ENCODE measurements around the gene RPS4Y1. TPM values are rescaled to one million over a fixed set of nuclear protein-coding genes. Genes with fewer than 3 reads are reported as not detected.
"Not testable (repeated sequence)": the region's sequence is repeated elsewhere in the genome, so short reads cannot be mapped to it uniquely, and the experiment has no call there.

The RPS4Y1 gene
- polyA plus RNA-seq, 1 of the 3 experiments (the other 2 are of a cell fraction) = not detected

DNA sequence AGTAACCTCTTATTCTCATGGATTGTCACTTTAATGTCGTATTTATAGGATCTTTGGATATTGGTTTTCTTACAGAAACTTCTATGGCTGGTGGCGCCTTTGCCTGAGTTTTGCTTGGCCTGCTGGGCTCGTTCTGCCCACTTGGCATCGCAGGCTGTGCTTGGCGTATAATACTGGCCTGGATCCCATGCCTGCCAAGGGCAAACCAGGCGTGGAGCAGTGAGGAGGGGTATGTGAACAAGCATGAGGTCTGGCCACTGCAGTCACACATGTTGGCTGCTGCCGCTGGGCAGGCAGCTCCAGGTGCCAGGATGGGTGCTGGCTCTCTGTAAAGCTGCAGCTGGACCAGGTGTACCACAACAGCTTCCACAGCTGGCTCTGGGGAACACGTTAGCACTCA is 26.1 kb downstream of the RPS4Y1 start:
- no peaks in the 10 kb centered on the region for H3K36me3 ChIP-seq (replicated peaks in 1 of 2; ENCODE audit: control insufficient read depth in 1 of 2, insufficient read depth in 2 of 2, low read length in 1 of 2)
- H3K9me3 ChIP-seq = no peaks in the 10 kb centered on the region
- H3K9ac ChIP-seq = no peak overlapping the region
- no peak overlapping the region for H3K4me3 ChIP-seq (ENCODE audit: low read depth in 2 of 2, low read length in 1 of 2)
- TF ChIP-seq ELF1 (IDR thresholded peaks at IDR 0.05) = no peak
- ChIA-PET POLR2A (no interaction called here), CTCF (no interaction called here)
- no peaks in the 10 kb centered on the region for H4K20me1 ChIP-seq (ENCODE audit: insufficient read depth)
- no peak overlapping the region for H2AFZ ChIP-seq (ENCODE audit: low read depth)
- no peak overlapping the region for H3K4me2 ChIP-seq
- WGBS (ENCODE audit: low lambda C conversion rate) = no CpG with 5 or more reads among the region's 8 CpGs
- H3K27me3 ChIP-seq (ENCODE audit: insufficient read depth) = no peaks in the 10 kb centered on the region
- no peaks in the 10 kb centered on the region for H3K4me1 ChIP-seq (ENCODE audit: control insufficient read depth in 1 of 2, insufficient read depth in 2 of 2, low read depth in 1 of 2, low read length in 1 of 2)
- no peak overlapping the region for H3K27ac ChIP-seq (ENCODE audit: low read depth in 2 of 2, low read length in 1 of 2)
- H3K79me2 ChIP-seq (ENCODE audit: insufficient read depth) = no peaks in the 10 kb centered on the region
- no peaks in the 10 kb centered on the region for H3F3A ChIP-seq (replicated peaks; ENCODE audit: insufficient read depth)
- no peaks in the 10 kb centered on the region for H3K9me2 ChIP-seq
- no peak for DNase-seq

- Histone ChIP-seq H3K79me2 (ENCODE audit: insufficient read depth) (no peaks in the 10 kb centered on the region), H3K4me1 (ENCODE audit: control insufficient read depth in 1 of 2, insufficient read depth in 2 of 2, low read depth in 1 of 2, low read length in 1 of 2) (no peaks in the 10 kb centered on the region), H3K9me3 (no peaks in the 10 kb centered on the region), H3K9ac (no peak overlapping the region), H3F3A (replicated peaks; ENCODE audit: insufficient read depth) (no peaks in the 10 kb centered on the region), H3K4me3 (ENCODE audit: low read depth in 2 of 2, low read length in 1 of 2) (no peak overlapping the region), H4K20me1 (ENCODE audit: insufficient read depth) (no peaks in the 10 kb centered on the region), H3K27me3 (ENCODE audit: insufficient read depth) (no peaks in the 10 kb centered on the region), H3K4me2 (no peak overlapping the region), H3K9me2 (no peaks in the 10 kb centered on the region), H2AFZ (ENCODE audit: low read depth) (no peak overlapping the region), H3K36me3 (replicated peaks in 1 of 2; ENCODE audit: control insufficient read depth in 1 of 2, insufficient read depth in 2 of 2, low read length in 1 of 2) (no peaks in the 10 kb centered on the region), H3K27ac (ENCODE audit: low read depth in 2 of 2, low read length in 1 of 2) (no peak overlapping the region)
- TF ChIP-seq NFIC (IDR thresholded peaks at IDR 0.05; ENCODE audit: borderline replicate concordance) (no peak), YY1 (IDR thresholded peaks at IDR 0.05; ENCODE audit: low read depth) (no peak), SIN3A (IDR thresholded peaks at IDR 0.05; ENCODE audit: borderline replicate concordance, low read depth, low read length) (no peak), FOXJ3 (CRISPR knock-in tag; IDR thresholded peaks at IDR 0.05) (no peak), POLR2AphosphoS5 (IDR thresholded peaks at IDR 0.05; ENCODE audit: low read depth, low read length) (no peak), MAX (IDR thresholded peaks at IDR 0.05; ENCODE audit: low read depth) (no peak), EP300 (IDR thresholded peaks at IDR 0.05; ENCODE audit: borderline replicate concordance in 1 of 2, low read depth in 1 of 2, low read length in 1 of 2) (no peak), NRF1 (IDR thresholded peaks at IDR 0.05; ENCODE audit: low read depth, low read length) (no peak), EZH2phosphoT487 (IDR thresholded peaks at IDR 0.05; ENCODE audit: borderline replicate concordance, low read depth) (no peak), GABPA (IDR thresholded peaks at IDR 0.05; ENCODE audit: low read depth) (no peak), TAF1 (IDR thresholded peaks at IDR 0.05; ENCODE audit: borderline replicate concordance, low read depth, low read length) (no peak), ELF1 (IDR thresholded peaks at IDR 0.05) (no peak)
- TF ChIP-seq, protein P1, sequence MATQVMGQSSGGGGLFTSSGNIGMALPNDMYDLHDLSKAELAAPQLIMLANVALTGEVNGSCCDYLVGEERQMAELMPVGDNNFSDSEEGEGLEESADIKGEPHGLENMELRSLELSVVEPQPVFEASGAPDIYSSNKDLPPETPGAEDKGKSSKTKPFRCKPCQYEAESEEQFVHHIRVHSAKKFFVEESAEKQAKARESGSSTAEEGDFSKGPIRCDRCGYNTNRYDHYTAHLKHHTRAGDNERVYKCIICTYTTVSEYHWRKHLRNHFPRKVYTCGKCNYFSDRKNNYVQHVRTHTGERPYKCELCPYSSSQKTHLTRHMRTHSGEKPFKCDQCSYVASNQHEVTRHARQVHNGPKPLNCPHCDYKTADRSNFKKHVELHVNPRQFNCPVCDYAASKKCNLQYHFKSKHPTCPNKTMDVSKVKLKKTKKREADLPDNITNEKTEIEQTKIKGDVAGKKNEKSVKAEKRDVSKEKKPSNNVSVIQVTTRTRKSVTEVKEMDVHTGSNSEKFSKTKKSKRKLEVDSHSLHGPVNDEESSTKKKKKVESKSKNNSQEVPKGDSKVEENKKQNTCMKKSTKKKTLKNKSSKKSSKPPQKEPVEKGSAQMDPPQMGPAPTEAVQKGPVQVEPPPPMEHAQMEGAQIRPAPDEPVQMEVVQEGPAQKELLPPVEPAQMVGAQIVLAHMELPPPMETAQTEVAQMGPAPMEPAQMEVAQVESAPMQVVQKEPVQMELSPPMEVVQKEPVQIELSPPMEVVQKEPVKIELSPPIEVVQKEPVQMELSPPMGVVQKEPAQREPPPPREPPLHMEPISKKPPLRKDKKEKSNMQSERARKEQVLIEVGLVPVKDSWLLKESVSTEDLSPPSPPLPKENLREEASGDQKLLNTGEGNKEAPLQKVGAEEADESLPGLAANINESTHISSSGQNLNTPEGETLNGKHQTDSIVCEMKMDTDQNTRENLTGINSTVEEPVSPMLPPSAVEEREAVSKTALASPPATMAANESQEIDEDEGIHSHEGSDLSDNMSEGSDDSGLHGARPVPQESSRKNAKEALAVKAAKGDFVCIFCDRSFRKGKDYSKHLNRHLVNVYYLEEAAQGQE (IDR thresholded peaks at IDR 0.05; ENCODE audit: low read depth, low read length) = no peak
- TF ChIP-seq, protein P2, sequence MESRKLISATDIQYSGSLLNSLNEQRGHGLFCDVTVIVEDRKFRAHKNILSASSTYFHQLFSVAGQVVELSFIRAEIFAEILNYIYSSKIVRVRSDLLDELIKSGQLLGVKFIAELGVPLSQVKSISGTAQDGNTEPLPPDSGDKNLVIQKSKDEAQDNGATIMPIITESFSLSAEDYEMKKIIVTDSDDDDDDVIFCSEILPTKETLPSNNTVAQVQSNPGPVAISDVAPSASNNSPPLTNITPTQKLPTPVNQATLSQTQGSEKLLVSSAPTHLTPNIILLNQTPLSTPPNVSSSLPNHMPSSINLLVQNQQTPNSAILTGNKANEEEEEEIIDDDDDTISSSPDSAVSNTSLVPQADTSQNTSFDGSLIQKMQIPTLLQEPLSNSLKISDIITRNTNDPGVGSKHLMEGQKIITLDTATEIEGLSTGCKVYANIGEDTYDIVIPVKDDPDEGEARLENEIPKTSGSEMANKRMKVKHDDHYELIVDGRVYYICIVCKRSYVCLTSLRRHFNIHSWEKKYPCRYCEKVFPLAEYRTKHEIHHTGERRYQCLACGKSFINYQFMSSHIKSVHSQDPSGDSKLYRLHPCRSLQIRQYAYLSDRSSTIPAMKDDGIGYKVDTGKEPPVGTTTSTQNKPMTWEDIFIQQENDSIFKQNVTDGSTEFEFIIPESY (IDR thresholded peaks at IDR 0.05; ENCODE audit: borderline replicate concordance, low read depth) = no peak
- TF ChIP-seq, protein P3, sequence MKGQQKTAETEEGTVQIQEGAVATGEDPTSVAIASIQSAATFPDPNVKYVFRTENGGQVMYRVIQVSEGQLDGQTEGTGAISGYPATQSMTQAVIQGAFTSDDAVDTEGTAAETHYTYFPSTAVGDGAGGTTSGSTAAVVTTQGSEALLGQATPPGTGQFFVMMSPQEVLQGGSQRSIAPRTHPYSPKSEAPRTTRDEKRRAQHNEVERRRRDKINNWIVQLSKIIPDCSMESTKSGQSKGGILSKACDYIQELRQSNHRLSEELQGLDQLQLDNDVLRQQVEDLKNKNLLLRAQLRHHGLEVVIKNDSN (IDR thresholded peaks at IDR 0.05; ENCODE audit: borderline replicate concordance, low read depth) = no peak
- CTCF ChIA-PET = no interaction called here
- DNase-seq = no peak
- POLR2A ChIA-PET = no interaction called here
- no CpG with 5 or more reads among the region's 8 CpGs for WGBS (ENCODE audit: low lambda C conversion rate)
Observed at GRCh38 chrY:2868035-2868607, 26.7 kb downstream of the RPS4Y1 start.

- DNase-seq; CTCF ChIA-PET; H3K36me3 ChIP-seq (replicated peaks in 1 of 2; ENCODE audit: control insufficient read depth in 1 of 2, insufficient read depth in 2 of 2, low read length in 1 of 2); H3K27ac ChIP-seq (ENCODE audit: low read depth in 2 of 2, low read length in 1 of 2); H3K9me3 ChIP-seq; H3K9me2 ChIP-seq; H3K4me3 ChIP-seq (ENCODE audit: low read depth in 2 of 2, low read length in 1 of 2); H3K9ac ChIP-seq; H3K4me2 ChIP-seq; H4K20me1 ChIP-seq (ENCODE audit: insufficient read depth); H3F3A ChIP-seq (replicated peaks; ENCODE audit: insufficient read depth); H3K79me2 ChIP-seq (ENCODE audit: insufficient read depth); H2AFZ ChIP-seq (ENCODE audit: low read depth); H3K4me1 ChIP-seq (ENCODE audit: control insufficient read depth in 1 of 2, insufficient read depth in 2 of 2, low read depth in 1 of 2, low read length in 1 of 2); POLR2A ChIA-PET; H3K27me3 ChIP-seq (ENCODE audit: insufficient read depth): not testable (repeated sequence)
- no CpG with 5 or more reads among the region's 9 CpGs for WGBS (ENCODE audit: low lambda C conversion rate)
Observed at GRCh38 chrY:2872234-2872633, 30.8 kb downstream of the RPS4Y1 start.
